Hepatic stellate cell (primary cell): ENCODE data around the gene RAB31.

Experiments used
- DNase-seq: peaks from one replicate; pipeline ENCODE4 v3.0.0; 2011; ENCODE audit warnings: low spot score

Gene RAB31

GRCh38 chr18:9788860-9789259 is 80.8 kb downstream of the RAB31 start:
- DNase-seq: no peak

GRCh38 chr18:9790261-9790660 is 82.2 kb downstream of the RAB31 start:
- no peak for DNase-seq

- DNase-seq: no peak
Observed at GRCh38 chr18:9791991-9792390, 83.9 kb downstream of the RAB31 start.

- DNase-seq: no peak
Observed at GRCh38 chr18:9792565-9793245, 84.6 kb downstream of the RAB31 start.

- DNase-seq: no peak
Observed at GRCh38 chr18:9796011-9796410, 87.9 kb downstream of the RAB31 start.

GRCh38 chr18:9796935-9797549 is 88.9 kb downstream of the RAB31 start:
- DNase-seq: no peak

GRCh38 chr18:9802175-9803062 is 94.3 kb downstream of the RAB31 start:
- DNase-seq: no peak

GRCh38 chr18:9803063-9803697 is 95.1 kb downstream of the RAB31 start:
- peak; percentile 48 for DNase-seq

GRCh38 chr18:9803698-9804516 is 95.8 kb downstream of the RAB31 start:
- DNase-seq: no peak

- DNase-seq: no peak
Observed at GRCh38 chr18:9804517-9805104, 96.5 kb downstream of the RAB31 start.

GRCh38 chr18:9806905-9807304 is 98.8 kb downstream of the RAB31 start:
- no peak for DNase-seq

GRCh38 chr18:9808295-9809241 is 100.5 kb downstream of the RAB31 start:
- no peak for DNase-seq

- no peak for DNase-seq
Observed at GRCh38 chr18:9809697-9810096, 101.6 kb downstream of the RAB31 start.

- no peak for DNase-seq
Observed at GRCh38 chr18:9810299-9810698, 102.2 kb downstream of the RAB31 start.

GRCh38 chr18:9810994-9811705 is 103.0 kb downstream of the RAB31 start:
- DNase-seq: no peak

GRCh38 chr18:9811978-9812377 is 103.9 kb downstream of the RAB31 start:
- DNase-seq: no peak

GRCh38 chr18:9814431-9814830 is 106.3 kb downstream of the RAB31 start:
- peak; percentile 66 for DNase-seq

GRCh38 chr18:9817286-9817685 is 109.2 kb downstream of the RAB31 start:
- DNase-seq: no peak

GRCh38 chr18:9817725-9818422 is 109.8 kb downstream of the RAB31 start:
- DNase-seq: no peak
